NCI-H1048 (cell line): ENCODE results near the gene ADARB1.

Source experiments
- DNase-seq: peaks from one replicate; lab custom pipeline; 2025; lab: John Stamatoyannopoulos, UW

ADARB1 gene

GRCh38 chr21:45095505-45095904 lies 21.1 kb downstream of the ADARB1 start:
- no peak for DNase-seq

DNA sequence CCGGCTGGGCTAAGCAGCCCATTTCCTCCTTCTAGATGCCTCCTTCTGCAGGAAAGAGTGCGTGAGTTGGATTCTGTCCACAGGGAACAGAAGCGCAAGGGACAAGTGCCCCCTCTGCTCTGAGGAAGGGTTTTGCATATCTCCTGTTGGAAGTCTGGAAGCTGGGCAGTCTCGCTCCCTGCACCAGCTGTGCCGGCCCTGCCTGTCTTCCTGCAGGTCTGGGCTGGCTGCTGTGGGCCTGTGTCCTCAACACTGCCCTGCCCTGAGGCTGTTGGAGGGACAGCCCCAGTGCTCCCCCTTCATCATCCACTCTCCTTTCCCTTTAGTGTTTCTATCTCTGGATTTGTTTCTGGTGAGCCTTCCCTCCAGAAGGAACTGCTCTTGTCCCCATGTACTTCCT lies 21.8 kb downstream of the ADARB1 start:
- no peak for DNase-seq

GRCh38 chr21:45097827-45098387 lies 23.5 kb downstream of the ADARB1 start:
- DNase-seq, result no peak

GRCh38 chr21:45098867-45099266 lies 24.5 kb downstream of the ADARB1 start:
- no peak for DNase-seq

- no peak for DNase-seq
Observed at GRCh38 chr21:45099571-45099970, 25.2 kb downstream of the ADARB1 start.

- DNase-seq, result no peak
Observed at GRCh38 chr21:45100866-45101265, 26.5 kb downstream of the ADARB1 start.

DNA sequence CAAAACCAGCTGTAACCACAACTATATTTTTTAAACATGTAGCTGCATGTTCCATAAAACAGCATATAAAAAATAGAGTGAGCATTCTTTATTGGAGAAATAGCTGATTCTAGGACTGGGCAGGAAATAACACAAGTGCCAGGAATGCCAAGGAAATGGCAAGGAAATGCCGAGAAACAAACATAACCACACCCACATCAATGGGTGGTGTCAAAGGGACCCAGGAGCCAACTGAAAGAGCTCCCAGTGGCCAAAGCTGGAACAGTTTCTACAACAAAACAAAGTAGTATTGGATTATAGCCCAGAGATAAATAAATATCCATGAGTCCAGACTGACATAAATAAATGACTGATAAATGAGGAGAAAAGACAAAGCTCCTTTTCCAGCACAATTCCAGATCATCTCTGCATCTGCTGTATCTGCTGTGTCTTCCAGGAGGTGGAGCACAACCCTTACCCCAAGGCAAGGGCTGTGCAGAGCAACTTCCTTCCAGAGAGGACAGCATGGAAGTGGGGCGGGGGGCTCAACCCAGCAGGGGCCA lies 28.1 kb downstream of the ADARB1 start:
- DNase-seq, result no peak

GRCh38 chr21:45103971-45104520 lies 29.7 kb downstream of the ADARB1 start:
- DNase-seq, result no peak

DNA sequence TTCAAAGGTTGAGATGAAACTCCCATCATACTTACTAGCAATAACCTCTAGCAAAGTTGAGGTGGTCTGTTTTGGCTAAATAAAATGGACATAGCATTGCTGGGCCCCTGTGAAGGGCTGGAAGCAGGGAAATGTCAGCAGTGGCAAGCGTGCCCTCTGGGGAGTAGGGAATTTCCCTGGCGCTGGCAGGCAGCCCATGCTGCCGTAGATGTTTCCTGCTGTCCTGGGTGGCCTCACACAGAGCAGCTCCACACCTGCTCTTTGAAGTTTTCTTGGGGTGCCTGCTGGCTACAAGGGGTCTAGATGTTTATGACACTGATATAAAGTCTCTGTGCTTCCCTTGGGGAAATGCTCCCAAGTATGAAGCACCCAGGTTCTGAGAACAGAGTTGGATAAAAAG lies 30.2 kb downstream of the ADARB1 start:
- no peak for DNase-seq

- DNase-seq, result no peak
Observed at GRCh38 chr21:45105906-45106485, 31.6 kb downstream of the ADARB1 start.

DNA sequence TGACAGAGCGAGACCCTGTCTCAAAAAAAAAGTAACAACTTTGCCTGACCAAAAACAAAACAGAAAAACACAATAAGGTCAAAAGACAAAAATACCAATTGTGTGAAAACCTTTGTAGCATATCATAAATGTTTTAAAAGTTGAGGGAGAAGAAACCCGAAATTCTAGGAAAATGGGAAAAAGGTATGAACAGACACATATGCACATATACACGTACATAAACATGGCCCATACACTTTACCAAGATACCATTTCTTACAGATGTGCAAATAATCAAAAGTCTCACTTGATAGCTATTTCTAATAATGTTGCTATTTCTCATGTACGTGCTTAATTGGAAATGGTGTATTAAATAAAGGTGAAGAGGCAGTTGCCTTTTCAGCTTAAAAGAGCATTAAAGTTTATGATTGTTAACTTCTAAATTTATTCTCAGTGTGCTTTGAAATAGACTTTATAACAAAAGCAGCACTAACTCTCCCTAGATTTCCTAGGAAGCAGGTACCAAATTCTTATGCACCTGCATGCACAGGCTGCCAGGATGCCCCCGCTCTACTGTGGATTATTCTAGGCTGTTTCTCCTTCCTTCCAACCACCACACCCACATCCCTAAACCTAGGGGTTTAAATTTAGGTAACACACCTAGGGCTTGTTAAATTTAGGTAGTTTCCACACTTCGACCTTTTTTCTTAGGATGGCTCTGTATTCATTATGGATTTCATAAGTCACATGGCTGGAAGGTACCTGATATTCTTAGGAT lies 33.8 kb downstream of the ADARB1 start:
- no peak for DNase-seq

DNA sequence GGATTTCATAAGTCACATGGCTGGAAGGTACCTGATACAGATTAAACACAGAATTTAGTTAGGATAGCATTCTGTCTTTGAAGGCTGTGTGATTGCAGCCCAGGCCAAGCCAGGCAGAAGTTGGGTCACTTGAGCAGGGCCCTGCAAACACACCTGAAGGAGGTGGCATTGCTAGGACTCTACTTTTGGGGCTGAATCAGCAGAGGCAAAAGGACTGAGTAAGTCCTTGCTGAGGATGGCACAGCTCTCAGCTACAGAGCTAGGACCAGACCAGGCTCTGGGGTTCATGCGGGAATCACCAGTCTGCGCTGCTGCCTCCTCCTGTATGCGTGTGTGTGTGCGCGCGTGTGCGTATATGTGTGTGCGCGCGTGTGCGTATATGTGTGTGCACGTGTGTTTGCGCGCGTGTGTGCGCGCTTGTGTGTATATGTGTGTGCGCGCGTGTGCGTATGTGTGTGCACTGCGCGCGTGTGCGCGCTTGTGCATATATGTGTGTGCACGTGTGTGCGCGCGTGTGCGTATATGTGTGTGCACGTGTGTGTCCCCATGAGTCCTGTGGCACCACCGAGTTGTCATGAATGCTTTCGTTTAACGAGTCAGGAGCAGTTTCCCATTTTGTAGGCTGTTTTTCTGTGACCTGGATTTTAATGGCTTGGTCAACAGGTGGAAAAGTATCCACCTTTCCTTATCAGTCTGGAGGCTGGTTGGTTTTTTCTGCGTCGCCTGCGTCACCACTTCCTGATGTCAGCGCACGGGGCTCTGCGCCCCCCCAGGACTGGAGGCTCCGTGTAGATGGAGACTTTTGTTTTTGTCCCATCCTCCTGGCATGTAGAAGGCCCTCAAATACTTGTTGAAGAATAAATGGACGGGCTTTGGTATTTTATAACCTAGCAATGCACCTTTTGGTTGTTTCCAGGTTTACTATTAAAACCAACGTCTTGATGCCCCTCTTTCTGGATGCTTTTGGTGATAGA lies 34.7 kb downstream of the ADARB1 start:
- no peak for DNase-seq

GRCh38 chr21:45109831-45110492 lies 35.6 kb downstream of the ADARB1 start:
- DNase-seq, result no peak

GRCh38 chr21:45110873-45111624 lies 36.7 kb downstream of the ADARB1 start:
- no peak for DNase-seq

DNA sequence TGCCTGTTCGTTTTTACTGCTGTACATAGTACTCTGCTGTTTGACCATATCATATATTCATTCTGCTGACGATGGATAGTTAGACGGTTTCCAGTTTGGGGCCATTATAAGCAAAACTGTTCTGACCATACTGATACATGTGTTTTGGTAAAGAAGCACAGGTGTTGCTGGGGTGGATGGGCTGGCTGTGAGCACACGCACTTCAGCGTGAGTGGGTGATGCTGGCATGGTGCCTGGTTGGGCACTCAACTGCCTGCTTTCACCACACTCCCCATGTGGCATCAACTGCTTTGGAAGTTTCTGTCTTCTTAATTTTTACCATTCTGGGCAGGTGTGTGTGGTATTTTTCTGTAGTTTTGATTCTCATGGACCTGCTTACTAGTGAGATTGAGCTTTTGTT lies 37.3 kb downstream of the ADARB1 start:
- no peak for DNase-seq

DNA sequence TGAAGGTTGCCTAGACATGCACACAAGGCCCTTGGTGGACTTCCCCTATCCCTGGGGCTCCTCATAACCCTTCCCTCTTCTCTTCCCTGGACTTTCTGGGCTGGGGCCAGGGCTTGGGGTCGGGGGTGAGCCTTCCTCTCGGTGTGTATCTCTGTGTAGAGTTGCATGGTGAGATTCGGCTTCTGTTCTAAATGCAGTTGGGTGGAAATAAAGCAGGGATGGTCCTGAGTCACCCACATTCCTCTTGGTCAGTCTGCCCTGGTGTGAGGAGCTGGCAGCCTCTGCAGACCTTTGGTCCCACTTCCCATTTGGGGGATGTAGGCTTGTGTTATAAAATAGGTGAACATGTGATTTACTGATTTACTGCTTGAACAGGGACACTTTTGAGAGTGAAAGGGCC lies 38.0 kb downstream of the ADARB1 start:
- DNase-seq, result no peak

GRCh38 chr21:45113543-45113942 lies 39.2 kb downstream of the ADARB1 start:
- no peak for DNase-seq

GRCh38 chr21:45114072-45114471 lies 39.7 kb downstream of the ADARB1 start:
- no peak for DNase-seq

DNA sequence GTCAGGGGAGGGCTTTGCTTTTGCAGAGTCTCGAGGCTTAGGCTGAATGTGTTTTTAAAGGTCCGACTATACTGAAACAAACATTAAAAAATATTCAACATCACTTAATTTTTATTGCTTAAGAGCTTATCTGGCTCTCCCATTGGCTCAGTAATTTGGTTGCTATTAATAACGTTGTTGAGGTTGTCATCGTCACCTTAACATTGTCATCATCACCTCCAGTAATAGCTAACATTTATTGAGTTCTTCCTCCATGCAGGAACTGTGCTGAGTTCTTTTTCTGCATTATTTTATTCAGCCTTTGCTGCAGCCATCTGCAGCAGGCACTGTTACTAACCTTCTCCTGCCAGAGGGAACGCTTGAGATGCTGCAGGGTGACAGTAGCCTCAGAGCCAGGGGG lies 40.1 kb downstream of the ADARB1 start:
- no peak for DNase-seq

DNA sequence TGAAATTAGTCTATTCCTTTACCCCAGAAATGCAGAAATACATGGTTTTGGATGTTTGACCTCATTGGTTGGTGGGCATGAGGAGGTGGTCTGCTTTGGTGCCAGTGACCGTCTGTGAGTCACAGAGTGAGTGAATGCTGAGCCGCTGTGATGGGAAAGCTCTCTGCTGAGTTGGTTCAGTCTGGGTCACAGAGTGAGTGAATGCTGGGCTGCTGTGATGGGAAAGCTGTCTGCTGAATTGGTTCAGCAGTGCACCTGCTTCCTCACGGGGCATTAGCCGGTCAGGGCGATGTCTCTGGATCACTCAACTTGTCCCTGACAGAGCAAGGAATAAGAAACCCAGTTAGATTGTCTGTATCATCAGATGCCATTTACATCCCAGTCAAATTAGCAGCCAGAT lies 40.8 kb downstream of the ADARB1 start:
- DNase-seq, result no peak

DNA sequence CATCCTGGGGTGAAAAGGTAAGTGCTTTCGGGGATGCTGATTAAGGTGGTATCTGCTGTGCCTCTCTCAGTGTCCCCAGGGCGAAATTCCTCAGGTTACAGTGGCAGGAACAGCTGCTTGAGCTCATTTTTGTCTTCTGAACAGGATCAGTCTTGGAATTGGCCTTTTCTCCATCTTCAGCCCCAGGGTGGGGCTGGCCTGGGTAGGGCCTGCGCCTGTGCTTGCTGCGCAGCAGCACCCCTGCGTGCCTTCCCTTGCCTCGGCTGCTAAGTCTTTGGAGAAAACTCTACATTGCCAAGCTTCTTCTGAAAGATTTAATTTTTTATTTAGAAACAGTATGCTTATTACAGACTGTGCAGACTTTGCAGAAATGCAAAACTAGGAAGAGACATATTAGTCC lies 41.7 kb downstream of the ADARB1 start:
- no peak for DNase-seq
